HG03342 (cell line): ENCODE measurements around the gene AP1G2.
"Not testable (repeated sequence)": the region's sequence is repeated elsewhere in the genome, so short reads cannot be mapped to it uniquely, and the experiment has no call there.

Experiments used
- ATAC-seq: cut with Tn5 transposase; IDR thresholded peaks from one replicate; pipeline ENCODE4 v1.9.1; 2021; ENCODE audit warnings: mild to moderate bottlenecking, moderate library complexity; ENCODE audit not compliant: unreplicated experiment

The AP1G2 gene, protein sequence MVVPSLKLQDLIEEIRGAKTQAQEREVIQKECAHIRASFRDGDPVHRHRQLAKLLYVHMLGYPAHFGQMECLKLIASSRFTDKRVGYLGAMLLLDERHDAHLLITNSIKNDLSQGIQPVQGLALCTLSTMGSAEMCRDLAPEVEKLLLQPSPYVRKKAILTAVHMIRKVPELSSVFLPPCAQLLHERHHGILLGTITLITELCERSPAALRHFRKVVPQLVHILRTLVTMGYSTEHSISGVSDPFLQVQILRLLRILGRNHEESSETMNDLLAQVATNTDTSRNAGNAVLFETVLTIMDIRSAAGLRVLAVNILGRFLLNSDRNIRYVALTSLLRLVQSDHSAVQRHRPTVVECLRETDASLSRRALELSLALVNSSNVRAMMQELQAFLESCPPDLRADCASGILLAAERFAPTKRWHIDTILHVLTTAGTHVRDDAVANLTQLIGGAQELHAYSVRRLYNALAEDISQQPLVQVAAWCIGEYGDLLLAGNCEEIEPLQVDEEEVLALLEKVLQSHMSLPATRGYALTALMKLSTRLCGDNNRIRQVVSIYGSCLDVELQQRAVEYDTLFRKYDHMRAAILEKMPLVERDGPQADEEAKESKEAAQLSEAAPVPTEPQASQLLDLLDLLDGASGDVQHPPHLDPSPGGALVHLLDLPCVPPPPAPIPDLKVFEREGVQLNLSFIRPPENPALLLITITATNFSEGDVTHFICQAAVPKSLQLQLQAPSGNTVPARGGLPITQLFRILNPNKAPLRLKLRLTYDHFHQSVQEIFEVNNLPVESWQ

DNA sequence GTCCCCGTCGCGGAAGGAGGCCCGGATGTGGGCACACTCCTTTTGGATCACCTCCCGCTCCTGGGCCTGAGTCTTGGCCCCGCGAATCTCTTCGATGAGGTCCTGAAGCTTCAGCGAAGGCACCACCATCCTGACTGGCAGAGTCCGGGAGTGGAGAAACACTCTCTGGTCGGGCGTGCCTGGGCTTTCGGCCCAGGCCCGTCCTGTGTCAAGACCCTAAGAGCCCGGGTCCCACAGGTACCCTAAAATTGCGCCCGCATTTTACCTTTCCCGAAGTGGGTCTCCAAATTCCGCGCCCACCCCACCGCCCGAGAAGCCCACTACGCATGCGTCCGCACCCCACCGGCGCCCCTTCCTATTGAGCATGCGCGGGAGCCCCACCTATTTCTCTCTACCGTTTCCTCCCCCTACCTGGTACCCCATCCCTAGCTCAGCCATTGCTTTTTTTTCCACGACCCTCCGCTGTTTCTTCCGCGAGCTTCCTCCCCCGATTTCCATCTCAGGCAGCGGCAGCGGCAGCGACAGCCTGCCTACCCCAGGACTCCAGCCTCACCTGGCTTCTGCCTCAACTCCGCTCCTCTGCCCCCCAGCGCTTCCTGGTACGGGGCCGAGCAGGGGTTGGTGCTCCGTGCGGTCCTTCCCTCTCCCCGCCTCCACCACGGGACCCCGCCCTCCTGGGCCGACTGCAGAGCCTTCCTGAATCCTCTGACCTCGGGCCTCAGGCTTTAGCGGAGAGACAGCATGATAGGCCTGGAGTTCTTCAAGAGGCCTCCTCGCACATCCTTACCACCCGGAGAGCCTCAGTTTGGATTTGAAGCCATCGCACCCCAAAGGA lies at the start of gene AP1G2:
TSS of gene AP1G2 (minus strand) at position 606 of the 835 bp plus-strand sequence. CDS start at position 129, 477 bp downstream.
- peak; percentile 86 for ATAC-seq

- no peak for ATAC-seq
Observed at GRCh38 chr14:23615856-23616255, 48.3 kb upstream of the AP1G2 start.

- no peak for ATAC-seq
Observed at GRCh38 chr14:23614395-23614828, 46.8 kb upstream of the AP1G2 start.

DNA sequence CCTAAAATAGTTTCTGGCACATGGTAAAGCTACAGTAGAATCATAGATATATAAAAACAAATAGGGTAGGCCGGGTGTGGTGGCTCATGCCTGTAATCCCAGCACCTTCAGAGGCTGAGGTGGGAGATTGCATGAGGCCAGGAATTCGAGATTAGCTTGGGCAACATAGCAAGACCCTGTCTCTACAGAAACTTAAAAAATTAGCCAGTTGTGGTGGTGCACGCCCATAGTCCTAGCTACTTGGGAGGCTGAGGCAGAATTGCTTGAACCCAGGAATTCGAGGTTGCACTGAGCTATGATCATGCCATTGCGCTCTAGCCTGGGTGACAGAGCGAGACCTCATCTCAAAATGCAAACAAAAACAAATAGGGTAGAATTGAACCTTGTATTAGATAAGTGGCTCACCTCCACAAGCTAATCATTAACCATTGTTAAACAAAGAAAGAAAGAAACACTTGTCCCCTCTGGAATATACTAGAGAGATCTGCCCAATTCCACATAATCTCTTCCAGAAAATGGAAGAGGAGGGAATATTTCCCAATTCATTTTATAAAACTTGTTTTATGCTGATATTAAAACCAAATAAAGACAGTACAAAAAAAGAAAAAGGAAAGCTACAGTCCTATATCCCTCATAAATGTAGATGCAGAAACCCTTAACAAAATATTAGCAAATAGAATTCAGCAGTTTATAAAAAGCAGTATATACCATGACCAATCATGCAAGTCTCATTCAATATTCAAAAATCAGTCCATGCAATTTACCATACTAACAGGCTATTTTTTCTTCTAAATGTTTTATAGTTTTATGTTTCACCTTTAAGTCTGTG lies 45.9 kb upstream of the AP1G2 start:
- no peak for ATAC-seq

DNA sequence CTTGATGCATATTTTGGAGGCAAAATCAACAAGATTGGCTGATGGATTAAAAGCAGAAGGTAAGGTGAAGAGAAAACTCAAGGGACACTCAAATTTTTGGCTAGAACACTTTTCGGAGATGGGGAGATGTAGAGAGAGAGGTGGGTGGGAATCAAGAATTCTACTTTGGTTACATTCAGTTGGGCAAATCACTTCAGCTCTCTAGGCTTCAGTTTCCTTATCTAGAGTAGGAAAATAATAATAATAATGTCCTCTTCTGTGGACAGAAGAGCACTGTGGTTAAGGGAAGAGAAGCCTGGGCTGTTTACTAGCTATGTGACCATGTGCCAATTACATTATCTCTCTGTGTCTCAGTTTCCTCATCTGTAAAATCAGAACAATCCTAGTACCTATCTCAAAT lies 45.2 kb upstream of the AP1G2 start:
- ATAC-seq: no peak

DNA sequence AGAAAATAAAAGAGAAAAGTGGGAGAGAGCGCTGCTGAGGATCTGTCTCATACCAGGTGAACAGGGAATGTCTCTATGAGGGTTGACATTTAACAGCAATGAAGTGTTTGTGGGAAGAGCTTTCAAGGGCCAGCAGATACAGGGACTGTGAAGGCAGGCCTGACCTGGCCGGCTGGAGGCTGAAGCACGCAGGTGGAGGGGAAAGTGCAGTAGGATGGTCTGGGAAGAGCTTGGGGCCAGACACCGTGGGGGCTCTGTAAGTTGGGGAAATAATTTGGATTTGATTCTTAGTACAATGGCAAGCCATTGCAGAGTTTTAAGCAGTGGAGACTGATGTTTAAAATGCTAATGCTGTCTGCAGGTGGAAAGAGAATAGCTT lies 44.8 kb upstream of the AP1G2 start:
- no peak for ATAC-seq

- no peak for ATAC-seq
Observed at GRCh38 chr14:23610815-23611289, 43.3 kb upstream of the AP1G2 start.

DNA sequence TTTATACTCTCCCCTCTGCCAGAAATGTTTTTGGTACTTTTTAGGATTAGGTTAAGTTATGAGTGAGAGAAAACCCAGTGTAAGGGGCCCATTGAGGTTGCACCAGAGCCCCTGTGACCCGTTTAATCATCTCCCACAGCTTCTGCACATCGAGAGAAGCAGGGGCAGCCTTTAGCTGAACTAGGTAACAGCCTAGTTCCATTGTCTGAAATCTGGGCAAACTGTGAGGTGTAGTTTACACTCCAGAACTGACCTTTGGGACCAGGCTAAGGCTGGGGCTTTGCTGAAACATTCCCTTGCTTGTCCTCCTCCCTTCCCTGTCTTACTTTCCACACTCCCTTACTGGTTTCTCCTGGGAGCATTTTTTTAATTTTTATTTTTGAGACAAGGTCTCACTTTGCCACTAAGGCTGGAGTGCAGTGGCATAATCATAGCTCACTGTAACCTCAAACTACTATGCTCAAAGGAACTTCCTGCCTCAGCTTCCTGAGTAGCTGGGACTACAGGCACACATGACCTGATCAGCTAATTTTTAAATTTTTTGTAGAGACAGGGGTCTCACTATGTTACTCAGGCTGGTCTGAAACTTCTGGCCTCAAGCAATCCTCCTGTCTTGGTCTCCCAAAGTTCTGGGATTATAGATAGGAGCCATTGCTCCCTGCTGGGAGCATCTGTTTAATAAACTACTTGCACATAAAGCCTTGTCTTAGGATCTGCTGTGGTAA lies 42.7 kb upstream of the AP1G2 start:
- no peak for ATAC-seq

- not testable (repeated sequence) for ATAC-seq
Observed at GRCh38 chr14:23609411-23610089, 42.0 kb upstream of the AP1G2 start.

GRCh38 chr14:23609001-23609400 lies 41.4 kb upstream of the AP1G2 start:
- ATAC-seq: no peak

- ATAC-seq: no peak
Observed at GRCh38 chr14:23608454-23608853, 40.9 kb upstream of the AP1G2 start.

DNA sequence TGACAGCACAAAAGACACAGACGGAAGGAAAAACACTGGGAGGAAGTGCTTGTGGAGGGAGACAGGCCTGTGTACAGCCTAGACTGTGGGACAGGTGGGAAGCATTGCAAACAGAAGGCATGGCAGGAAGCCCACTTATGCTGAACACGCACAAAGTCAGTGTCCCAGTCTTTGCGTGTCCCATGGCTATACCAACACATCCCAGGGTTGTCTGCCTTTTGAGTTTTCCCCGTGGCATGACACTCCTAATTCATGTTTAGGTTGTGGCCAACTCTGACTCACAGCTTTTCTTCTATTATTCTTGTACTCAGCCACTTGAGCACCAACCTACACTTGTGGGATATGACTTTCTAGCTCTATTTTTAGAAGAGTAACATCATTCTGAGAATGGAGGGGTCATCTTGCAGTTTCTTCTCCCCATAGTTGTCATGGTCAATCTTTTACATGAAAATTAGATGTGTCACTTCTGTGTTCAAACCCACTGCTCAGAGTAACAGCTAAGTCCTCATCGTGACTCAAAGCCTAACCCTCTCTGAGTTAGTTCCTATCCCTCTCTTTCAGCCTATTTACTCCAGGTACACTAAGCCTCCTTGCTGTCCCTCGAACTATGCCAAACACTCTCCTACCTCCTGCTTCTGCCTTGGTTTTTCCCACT lies 38.5 kb upstream of the AP1G2 start:
- ATAC-seq: peak; percentile 76

DNA sequence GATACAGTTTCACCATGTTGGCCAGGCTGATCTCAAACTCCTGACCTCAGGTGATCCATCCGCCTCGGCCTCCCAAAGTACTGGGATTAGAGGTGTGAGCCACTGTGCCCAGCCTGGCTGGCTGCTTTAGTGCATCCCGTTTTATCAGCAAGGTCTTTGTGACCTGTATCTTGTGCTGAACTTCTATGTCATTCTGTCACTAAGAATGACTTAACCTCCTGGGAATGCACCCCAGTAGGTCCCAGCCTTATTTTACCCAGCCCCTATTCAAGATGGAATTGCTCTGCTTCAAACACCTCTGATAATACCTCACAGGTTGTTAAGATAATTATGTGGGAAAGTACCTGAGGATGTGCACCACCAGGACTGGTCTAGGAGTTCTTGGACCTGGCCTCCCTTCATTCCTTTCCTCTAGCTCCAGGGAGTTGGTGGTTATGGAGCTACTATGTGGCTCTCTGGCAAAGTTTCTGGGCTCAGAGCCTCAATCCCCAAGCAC lies 37.1 kb upstream of the AP1G2 start:
- ATAC-seq: no peak

GRCh38 chr14:23604148-23604547 lies 36.6 kb upstream of the AP1G2 start:
- no peak for ATAC-seq

DNA sequence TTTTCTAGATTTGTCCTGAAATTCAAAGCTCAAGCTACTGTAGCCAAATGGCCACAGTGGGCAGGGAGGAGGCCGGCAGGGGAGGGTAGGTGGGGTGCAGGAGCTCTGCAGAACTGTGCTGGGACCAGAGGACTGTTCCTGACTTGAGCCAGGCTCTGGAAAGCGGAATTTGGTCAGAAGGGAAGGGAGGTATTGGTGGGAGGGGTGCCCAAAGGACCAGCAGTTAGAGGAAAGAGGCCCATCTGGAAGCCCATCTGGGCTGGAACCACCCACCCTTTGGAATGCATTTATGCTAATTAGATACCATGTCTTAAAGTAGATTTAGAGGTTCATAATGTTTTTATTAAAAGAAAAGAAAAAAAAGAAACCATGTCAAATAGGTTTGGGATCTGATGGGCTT lies 35.5 kb upstream of the AP1G2 start:
- no peak for ATAC-seq

- no peak for ATAC-seq
Observed at GRCh38 chr14:23602181-23603095, 34.8 kb upstream of the AP1G2 start.

DNA sequence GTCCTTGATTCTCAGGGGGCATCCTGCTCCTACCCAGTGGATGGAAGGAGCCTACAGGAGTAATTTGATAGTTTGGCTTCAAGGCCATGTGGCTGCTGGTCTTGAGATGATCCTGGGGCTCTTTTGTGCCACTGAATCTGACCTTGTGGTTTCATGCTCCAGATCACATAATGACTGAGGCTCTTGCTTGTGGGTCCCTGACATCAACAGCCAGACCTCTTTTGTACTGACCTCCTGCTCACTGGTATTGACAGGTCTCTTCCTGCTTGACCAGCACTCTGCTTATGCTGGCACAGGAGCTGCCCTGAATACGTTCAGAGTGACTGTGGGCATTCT lies 34.2 kb upstream of the AP1G2 start:
- ATAC-seq: no peak
